BE2C (cell line): ENCODE data around the gene PIK3CA.
"Not testable (repeated sequence)": the region's sequence is repeated elsewhere in the genome, so short reads cannot be mapped to it uniquely, and the experiment has no call there.

Source experiments
- DNase-seq: peaks from one replicate; pipeline ENCODE4 v3.0.0-alpha.2; 2020
- H3K27me3 ChIP-seq: fragments of 250-450 bp; sonication (Bioruptor Pico); 2 replicates; pipeline ENCODE4 v1.5.1; 2020; ENCODE audit warnings: mild to moderate bottlenecking
- H3K36me3 ChIP-seq: fragments of 250-450 bp; sonication (Bioruptor Pico); 2 replicates; pipeline ENCODE4 v1.5.1; 2020; ENCODE audit warnings: mild to moderate bottlenecking
- H3K4me1 ChIP-seq: fragments of 250-450 bp; sonication (Bioruptor Pico); 2 replicates; pipeline ENCODE4 v1.5.1; 2020
- H3K4me3 ChIP-seq: 2 replicates; pipeline ENCODE4 v1.5.1; 2011; ENCODE audit warnings: low read depth, low read length
- H3K9me3 ChIP-seq: fragments of 250-450 bp; sonication (Bioruptor Pico); 2 replicates; pipeline ENCODE4 v1.5.1; 2020
- CTCF ChIP-seq: IDR thresholded peaks from 2 replicates; pipeline ENCODE4 v1.5.1; 2012; ENCODE audit warnings: mild to moderate bottlenecking, low read depth, low read length

The PIK3CA gene

DNA sequence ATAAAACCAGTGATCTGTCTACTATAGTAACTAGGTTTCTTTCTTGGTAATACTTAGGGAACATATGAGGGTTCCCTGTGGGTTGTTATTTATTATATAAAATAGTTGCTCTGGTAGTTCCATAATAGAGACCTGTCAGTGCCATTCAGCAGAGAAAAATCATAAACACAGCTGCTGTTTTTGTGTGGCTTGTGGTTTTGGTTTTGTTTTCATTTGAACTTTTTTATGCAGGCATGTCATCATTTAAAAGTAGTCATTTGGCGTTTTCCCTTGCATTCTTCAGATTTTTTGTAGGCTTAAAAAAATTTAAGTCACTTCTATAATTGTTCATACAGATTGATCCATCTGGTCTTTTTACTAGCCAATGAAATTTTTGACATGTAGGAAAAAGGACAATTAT, 47.9 kb downstream of the PIK3CA start:
- TF ChIP-seq CTCF: no peak
- no peak overlapping the region for H3K4me3 ChIP-seq
- no peak for DNase-seq

DNA sequence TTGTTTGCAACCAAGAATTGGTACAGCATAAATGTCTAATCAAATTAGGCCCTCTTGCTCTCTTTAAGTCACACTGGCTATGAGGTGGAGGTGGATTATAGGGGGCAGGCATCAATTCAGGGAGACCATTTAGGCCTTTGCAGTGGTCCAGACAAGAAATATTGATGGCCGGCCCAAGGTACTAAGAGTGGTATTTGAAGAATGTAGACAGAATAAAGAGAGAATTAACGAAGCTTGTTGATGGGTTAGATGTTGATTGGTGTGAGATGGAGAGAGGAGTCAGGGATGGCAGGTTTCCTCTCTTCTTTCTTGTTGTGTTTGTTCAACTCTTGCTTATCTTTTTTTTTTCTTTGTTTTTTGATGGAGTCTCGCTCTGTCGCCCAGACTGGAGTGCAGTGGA, 48.5 kb downstream of the PIK3CA start:
- no peak overlapping the region for H3K4me3 ChIP-seq
- no peak for DNase-seq
- no peaks in the 10 kb centered on the region for H3K4me1 ChIP-seq
- H3K9me3 ChIP-seq: no peaks in the 10 kb centered on the region
- no peak for TF ChIP-seq CTCF
- H3K27me3 ChIP-seq: no peaks in the 10 kb centered on the region
- H3K36me3 ChIP-seq: no peaks in the 10 kb centered on the region

More for the DNA sequence above, 47.9 kb downstream of the PIK3CA start:
- H3K36me3 ChIP-seq: no peaks in the 10 kb centered on the region
- no peaks in the 10 kb centered on the region for H3K4me1 ChIP-seq
- no peaks in the 10 kb centered on the region for H3K9me3 ChIP-seq
- no peaks in the 10 kb centered on the region for H3K27me3 ChIP-seq

GRCh38 chr3:179200790-179201189, 52.6 kb downstream of the PIK3CA start:
- no peak for DNase-seq
- H3K4me1 ChIP-seq: no peaks in the 10 kb centered on the region
- H3K36me3 ChIP-seq: no peaks in the 10 kb centered on the region; the same call in 1 of the 2 replicates
- TF ChIP-seq CTCF: no peak
- no peak overlapping the region for H3K4me3 ChIP-seq
- H3K27me3 ChIP-seq: no peaks in the 10 kb centered on the region
- H3K9me3 ChIP-seq: no peaks in the 10 kb centered on the region

- not testable (repeated sequence) for H3K4me1 ChIP-seq, H3K4me3 ChIP-seq, H3K27me3 ChIP-seq, H3K9me3 ChIP-seq, DNase-seq, H3K36me3 ChIP-seq
Measured at GRCh38 chr3:179215550-179215949, 67.4 kb downstream of the PIK3CA start.

DNA sequence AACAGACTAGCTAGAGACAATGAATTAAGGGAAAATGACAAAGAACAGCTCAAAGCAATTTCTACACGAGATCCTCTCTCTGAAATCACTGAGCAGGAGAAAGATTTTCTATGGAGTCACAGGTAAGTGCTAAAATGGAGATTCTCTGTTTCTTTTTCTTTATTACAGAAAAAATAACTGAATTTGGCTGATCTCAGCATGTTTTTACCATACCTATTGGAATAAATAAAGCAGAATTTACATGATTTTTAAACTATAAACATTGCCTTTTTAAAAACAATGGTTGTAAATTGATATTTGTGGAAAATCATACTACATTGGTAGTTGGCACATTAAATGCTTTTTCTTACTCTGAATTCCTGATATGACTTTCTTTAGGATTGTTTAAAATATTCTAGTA, 70.1 kb downstream of the PIK3CA start:
- H3K9me3 ChIP-seq, DNase-seq, H3K4me3 ChIP-seq, H3K27me3 ChIP-seq, H3K36me3 ChIP-seq, H3K4me1 ChIP-seq: not testable (repeated sequence)

DNA sequence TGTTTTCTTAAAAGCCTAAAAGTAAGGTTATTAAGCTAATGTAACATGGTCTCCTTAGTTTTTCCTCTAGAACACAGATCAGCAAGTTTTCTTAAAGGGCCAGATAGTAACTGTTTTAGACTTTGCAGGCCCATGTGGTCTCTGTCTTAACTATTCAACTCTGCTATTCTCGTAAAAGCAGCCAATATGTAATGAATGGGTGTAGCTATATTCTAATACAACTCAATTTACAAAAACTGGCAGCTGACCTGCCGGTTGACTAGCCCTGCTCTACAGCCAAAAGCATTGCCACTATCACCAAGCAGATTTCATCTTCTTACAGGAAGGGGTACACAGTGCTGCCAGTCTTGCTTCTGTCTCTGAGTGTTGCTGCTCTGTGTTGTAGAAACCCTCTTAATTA, 75.4 kb downstream of the PIK3CA start:
- no peak for DNase-seq

DNA sequence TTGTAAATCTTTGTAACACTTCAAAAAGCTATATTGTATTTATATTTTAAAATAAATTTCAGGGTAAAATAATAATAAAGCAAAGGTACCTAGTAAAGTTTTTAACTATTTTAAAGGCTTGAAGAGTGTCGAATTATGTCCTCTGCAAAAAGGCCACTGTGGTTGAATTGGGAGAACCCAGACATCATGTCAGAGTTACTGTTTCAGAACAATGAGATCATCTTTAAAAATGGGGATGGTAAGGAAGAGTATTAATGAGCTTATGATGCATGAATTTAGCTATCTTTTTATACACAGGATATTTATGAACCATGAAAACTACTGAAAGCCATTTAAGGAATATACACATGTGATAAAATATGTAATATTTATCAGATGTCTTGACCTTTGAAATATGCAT, 76.4 kb downstream of the PIK3CA start:
- Histone ChIP-seq H3K9me3 (no peaks in the 10 kb centered on the region), H3K4me3 (no peak overlapping the region), H3K27me3 (no peaks in the 10 kb centered on the region), H3K36me3 (peaks cover 5% of the 10 kb centered on the region; the same call in 1 of the 2 replicates), H3K4me1 (no peaks in the 10 kb centered on the region)
- no peak for DNase-seq
- TF ChIP-seq CTCF: no peak

More for the DNA sequence above, 75.4 kb downstream of the PIK3CA start:
- H3K36me3 ChIP-seq: peaks cover 5% of the 10 kb centered on the region; the same call in 1 of the 2 replicates
- H3K9me3 ChIP-seq: no peaks in the 10 kb centered on the region
- H3K4me1 ChIP-seq: no peaks in the 10 kb centered on the region
- no peaks in the 10 kb centered on the region for H3K27me3 ChIP-seq
- TF ChIP-seq CTCF: no peak
- H3K4me3 ChIP-seq: no peak overlapping the region
